Measurements from ENCODE around the gene ERGIC1.

ERGIC1 gene

DNA sequence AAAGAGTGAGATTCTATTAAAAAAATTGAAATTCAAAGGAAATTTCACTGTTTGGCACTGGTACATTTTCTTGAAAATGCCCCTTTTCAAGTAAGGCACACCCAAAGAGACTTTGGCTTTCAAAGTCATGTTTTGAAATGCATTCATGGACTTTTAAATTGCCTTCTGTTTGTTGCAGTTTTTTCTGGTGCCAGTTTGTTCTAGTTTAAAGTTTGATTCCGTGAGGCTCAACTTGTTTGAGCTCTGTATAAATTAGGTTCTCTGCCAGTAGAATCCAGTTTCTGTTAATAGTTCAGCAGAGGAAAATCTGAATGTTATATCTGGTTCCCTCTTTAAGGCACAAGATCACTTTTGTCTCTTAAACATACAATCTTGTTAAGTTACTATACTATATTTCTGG is 165.9 kb downstream of the ERGIC1 start:
- H3K4me3 ChIP-seq (ENCODE audit: low read depth, low read length): no peak overlapping the region
- in situ Hi-C loops (cut with HindIII; ENCODE audit: low sequenced_read_pairs): no loop called here
- TF ChIP-seq, protein P1, sequence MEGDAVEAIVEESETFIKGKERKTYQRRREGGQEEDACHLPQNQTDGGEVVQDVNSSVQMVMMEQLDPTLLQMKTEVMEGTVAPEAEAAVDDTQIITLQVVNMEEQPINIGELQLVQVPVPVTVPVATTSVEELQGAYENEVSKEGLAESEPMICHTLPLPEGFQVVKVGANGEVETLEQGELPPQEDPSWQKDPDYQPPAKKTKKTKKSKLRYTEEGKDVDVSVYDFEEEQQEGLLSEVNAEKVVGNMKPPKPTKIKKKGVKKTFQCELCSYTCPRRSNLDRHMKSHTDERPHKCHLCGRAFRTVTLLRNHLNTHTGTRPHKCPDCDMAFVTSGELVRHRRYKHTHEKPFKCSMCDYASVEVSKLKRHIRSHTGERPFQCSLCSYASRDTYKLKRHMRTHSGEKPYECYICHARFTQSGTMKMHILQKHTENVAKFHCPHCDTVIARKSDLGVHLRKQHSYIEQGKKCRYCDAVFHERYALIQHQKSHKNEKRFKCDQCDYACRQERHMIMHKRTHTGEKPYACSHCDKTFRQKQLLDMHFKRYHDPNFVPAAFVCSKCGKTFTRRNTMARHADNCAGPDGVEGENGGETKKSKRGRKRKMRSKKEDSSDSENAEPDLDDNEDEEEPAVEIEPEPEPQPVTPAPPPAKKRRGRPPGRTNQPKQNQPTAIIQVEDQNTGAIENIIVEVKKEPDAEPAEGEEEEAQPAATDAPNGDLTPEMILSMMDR (IDR thresholded peaks at IDR 0.05; ENCODE audit: low read depth, low read length, missing control alignments): no peak
- DNase-seq (ENCODE audit: low read depth): no peak

DNA sequence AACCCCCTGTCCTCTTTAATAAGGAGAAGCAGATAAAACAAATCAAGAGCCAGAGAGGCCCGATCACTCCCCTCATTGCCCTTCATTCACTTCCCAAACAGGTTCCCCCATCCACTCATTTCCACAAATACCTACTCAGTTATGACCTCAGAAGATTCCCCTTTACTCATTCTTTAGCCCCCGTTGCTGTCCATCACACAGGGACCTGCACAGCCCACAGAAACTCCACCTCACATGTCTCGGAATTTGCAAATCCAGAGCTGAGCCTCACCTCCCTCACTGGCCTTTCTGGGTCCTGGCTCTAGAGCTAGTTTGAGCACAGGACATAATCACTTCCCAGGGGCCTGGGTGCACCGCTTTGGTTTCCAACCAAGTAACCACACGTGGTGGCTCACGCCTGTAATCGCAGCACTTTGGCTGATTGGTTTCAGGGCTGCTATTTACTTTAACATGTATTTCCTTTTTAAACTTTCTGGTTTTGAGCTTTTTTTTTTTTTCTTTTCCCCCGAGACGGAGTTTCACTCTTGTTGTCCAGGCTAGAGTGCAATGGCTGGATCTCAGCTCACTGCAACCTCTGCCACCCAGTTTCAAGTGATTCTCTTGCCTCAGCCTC is 167.3 kb downstream of the ERGIC1 start:
- TF ChIP-seq, protein P1 (IDR thresholded peaks at IDR 0.05; ENCODE audit: low read depth, low read length, missing control alignments): no peak
- H3K4me3 ChIP-seq (ENCODE audit: low read depth, low read length): no peak overlapping the region
- in situ Hi-C loops (cut with HindIII; ENCODE audit: low sequenced_read_pairs): no loop called here
- no peak for DNase-seq (ENCODE audit: low read depth)
